Fibroblast of peridontal ligament (primary cell): ENCODE measurements around the gene MSRB3.
A peak's percentile ranks its signal among the peaks of the same experiment; 100 is the strongest.
"Not testable (repeated sequence)": the region's sequence is repeated elsewhere in the genome, so short reads cannot be mapped to it uniquely, and the experiment has no call there.

Source experiments
- DNase-seq: peaks from one replicate; pipeline ENCODE4 v3.0.0-alpha.2; 2010; ENCODE audit errors: extremely low read depth

Gene MSRB3

GRCh38 chr12:65287426-65287825 is 8.9 kb downstream of the MSRB3 start:
- no peak for DNase-seq

GRCh38 chr12:65292241-65292640 is 13.8 kb downstream of the MSRB3 start:
- no peak for DNase-seq

GRCh38 chr12:65293735-65294134 is 15.3 kb downstream of the MSRB3 start:
- DNase-seq, result no peak

- DNase-seq, result no peak
These were observed 16.3 kb downstream of the MSRB3 start for GRCh38 chr12:65294641-65295262.

GRCh38 chr12:65296508-65297265 is 18.2 kb downstream of the MSRB3 start:
- DNase-seq, result no peak

- no peak for DNase-seq
These were observed 21.6 kb downstream of the MSRB3 start for GRCh38 chr12:65300097-65300496.

GRCh38 chr12:65300679-65301349 is 22.3 kb downstream of the MSRB3 start:
- DNase-seq, result no peak

GRCh38 chr12:65302891-65303290 is 24.4 kb downstream of the MSRB3 start:
- no peak for DNase-seq

- DNase-seq, result no peak
These were observed 27.0 kb downstream of the MSRB3 start for GRCh38 chr12:65305346-65305950.

- peak; percentile 77 for DNase-seq
These were observed 28.1 kb downstream of the MSRB3 start for GRCh38 chr12:65306366-65307168.

- DNase-seq, result no peak
These were observed 28.7 kb downstream of the MSRB3 start for GRCh38 chr12:65307169-65307501.

- no peak for DNase-seq
These were observed 29.5 kb downstream of the MSRB3 start for GRCh38 chr12:65308006-65308405.

GRCh38 chr12:65308601-65309071 is 30.2 kb downstream of the MSRB3 start:
- DNase-seq, result peak; percentile 24

- DNase-seq, result no peak
These were observed 32.8 kb downstream of the MSRB3 start for GRCh38 chr12:65311260-65311659.

- DNase-seq, result peak; percentile 73
These were observed 35.3 kb downstream of the MSRB3 start for GRCh38 chr12:65313719-65314317.

- DNase-seq, result not testable (repeated sequence)
These were observed 36.8 kb downstream of the MSRB3 start for GRCh38 chr12:65315238-65315637.

GRCh38 chr12:65318186-65318685 is 39.8 kb downstream of the MSRB3 start:
- DNase-seq, result no peak

- no peak for DNase-seq
These were observed 41.3 kb downstream of the MSRB3 start for GRCh38 chr12:65319688-65320200.

- no peak for DNase-seq
These were observed 44.6 kb downstream of the MSRB3 start for GRCh38 chr12:65323070-65323469.

- peak; percentile 75 for DNase-seq
These were observed 45.6 kb downstream of the MSRB3 start for GRCh38 chr12:65324056-65324455.

GRCh38 chr12:65324551-65324950 is 46.1 kb downstream of the MSRB3 start:
- DNase-seq, result peak; percentile 65
